Gastrocnemius medialis (tissue), 4 donors: Measurements from ENCODE around the gene MRGPRD.

Source experiments
- POLR2A ChIP-seq, 2 donors: fragments of 450-650 bp; IDR thresholded peaks; one replicate each; pipeline ENCODE4 v1.6.1; 2017; ENCODE audit warnings: antibody characterized with exemption in 2 of 2, mild to moderate bottlenecking in 2 of 2, moderate library complexity in 2 of 2
- TF ChIP-seq, protein P1 (sequence below), 5 experiments: fragments of 450-650 bp in 3 of 5; fragments of 200-600 bp in 2 of 5; sonication (generic) in 2 of 5; IDR thresholded peaks in 4 of 5; conservative IDR thresholded peaks in 1 of 5; 1 replicate in 4 of 5; 2 replicates in 1 of 5; pipeline ENCODE4 v1.5.1; 2016 to 2019; ENCODE audit warnings: antibody characterized with exemption in 5 of 5, mild to moderate bottlenecking in 3 of 5, moderate library complexity in 3 of 5

DNA sequence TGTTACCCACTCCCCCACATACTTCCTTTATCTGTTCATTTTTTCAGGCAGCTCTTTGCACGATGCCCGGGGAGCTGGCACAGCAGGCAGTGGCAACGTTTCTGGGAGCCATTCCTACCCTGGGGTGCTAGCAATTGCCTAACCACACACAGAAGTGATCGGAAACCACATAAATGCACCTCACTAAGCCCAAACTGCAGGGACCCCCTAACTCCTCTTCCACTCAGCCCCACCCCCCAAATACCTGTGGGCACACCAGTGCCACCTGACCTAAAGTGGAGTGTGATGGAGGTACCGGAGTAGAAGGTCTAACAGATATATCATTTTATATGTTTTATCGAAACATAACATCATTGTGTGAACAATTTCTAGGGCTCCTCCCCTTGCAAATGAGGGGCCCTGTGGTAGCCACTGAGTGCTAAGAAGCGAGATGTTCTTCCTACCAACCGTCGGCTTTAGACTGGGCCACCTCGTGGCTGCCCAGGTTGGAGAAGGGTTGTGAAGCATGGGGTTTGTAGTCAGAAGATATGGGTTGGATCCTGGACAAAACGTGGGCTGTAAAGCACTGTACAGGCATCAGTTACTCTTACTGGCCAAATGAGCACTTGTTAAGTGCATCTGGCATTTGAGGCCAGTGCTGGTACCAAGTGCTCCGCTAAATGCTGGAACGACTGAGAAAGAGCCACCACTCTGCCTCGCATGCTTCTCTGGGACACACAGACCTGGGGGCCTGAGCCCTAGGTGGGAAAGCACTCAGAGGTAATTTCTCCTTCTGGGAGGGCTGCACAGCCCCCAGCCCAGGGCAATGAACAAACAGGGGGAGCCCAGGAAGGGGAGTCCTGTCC lies 2.8 kb downstream of the MRGPRD start:
- no peak for TF ChIP-seq POLR2A (IDR thresholded peaks at IDR 0.05)
- TF ChIP-seq, protein P1, sequence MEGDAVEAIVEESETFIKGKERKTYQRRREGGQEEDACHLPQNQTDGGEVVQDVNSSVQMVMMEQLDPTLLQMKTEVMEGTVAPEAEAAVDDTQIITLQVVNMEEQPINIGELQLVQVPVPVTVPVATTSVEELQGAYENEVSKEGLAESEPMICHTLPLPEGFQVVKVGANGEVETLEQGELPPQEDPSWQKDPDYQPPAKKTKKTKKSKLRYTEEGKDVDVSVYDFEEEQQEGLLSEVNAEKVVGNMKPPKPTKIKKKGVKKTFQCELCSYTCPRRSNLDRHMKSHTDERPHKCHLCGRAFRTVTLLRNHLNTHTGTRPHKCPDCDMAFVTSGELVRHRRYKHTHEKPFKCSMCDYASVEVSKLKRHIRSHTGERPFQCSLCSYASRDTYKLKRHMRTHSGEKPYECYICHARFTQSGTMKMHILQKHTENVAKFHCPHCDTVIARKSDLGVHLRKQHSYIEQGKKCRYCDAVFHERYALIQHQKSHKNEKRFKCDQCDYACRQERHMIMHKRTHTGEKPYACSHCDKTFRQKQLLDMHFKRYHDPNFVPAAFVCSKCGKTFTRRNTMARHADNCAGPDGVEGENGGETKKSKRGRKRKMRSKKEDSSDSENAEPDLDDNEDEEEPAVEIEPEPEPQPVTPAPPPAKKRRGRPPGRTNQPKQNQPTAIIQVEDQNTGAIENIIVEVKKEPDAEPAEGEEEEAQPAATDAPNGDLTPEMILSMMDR (IDR thresholded peaks at IDR 0.05 in 4 of 5, conservative IDR thresholded peaks at IDR 0.05 in 1 of 5): no peak
